ENCODE measurements around the gene DHRSX. TPM values are rescaled to one million over a fixed set of nuclear protein-coding genes. Genes with fewer than 3 reads are reported as not detected.

The DHRSX gene
- total RNA-seq, 1 donor from 2014 or later, result 31.8 TPM

DNA sequence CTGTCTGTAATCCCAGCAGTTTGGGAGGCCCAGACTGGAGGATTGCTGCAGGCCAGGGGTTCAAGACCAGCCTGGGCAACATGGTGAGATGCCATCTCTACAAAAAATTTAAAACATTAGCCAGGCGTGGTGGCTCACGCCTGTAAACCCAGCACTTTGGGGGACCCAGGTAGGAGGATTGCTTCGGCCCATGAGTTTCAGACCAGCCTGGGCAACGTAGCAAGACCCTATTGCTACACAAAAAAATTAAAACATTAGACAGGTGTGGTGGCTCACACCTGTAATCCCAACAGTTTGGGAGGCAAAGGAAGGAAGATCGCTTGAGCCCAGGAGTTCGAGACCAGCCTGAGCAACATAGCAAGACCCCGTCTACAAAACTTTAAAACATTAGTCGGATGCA lies 1.3 kb downstream of the DHRSX start:
- H3K27me3 Mint-ChIP-seq (ENCODE audit: insufficient read depth, low read depth), result peaks cover 12% of the 10 kb centered on the region
- H2AFZ ChIP-seq (replicated peaks), result no peak overlapping the region
- peaks cover 38% of the 10 kb centered on the region for H3F3A ChIP-seq (ENCODE audit: low read depth)
- peaks cover 28% of the 10 kb centered on the region for H3K4me1 ChIP-seq
- TF ChIP-seq EZH2 (IDR thresholded peaks at IDR 0.05), result no peak
- no peak for TF ChIP-seq EZH2phosphoT487 (IDR thresholded peaks at IDR 0.05)
- TF ChIP-seq, protein P1, sequence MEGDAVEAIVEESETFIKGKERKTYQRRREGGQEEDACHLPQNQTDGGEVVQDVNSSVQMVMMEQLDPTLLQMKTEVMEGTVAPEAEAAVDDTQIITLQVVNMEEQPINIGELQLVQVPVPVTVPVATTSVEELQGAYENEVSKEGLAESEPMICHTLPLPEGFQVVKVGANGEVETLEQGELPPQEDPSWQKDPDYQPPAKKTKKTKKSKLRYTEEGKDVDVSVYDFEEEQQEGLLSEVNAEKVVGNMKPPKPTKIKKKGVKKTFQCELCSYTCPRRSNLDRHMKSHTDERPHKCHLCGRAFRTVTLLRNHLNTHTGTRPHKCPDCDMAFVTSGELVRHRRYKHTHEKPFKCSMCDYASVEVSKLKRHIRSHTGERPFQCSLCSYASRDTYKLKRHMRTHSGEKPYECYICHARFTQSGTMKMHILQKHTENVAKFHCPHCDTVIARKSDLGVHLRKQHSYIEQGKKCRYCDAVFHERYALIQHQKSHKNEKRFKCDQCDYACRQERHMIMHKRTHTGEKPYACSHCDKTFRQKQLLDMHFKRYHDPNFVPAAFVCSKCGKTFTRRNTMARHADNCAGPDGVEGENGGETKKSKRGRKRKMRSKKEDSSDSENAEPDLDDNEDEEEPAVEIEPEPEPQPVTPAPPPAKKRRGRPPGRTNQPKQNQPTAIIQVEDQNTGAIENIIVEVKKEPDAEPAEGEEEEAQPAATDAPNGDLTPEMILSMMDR (IDR thresholded peaks at IDR 0.05), result no peak
- peaks cover 30% of the 10 kb centered on the region for H3K4me1 Mint-ChIP-seq
- H3K4me3 Mint-ChIP-seq, result peak overlapping the region; percentile 91
- peaks cover 13% of the 10 kb centered on the region for H3K36me3 Mint-ChIP-seq
- no peaks in the 10 kb centered on the region for H3K9me3 Mint-ChIP-seq
- H4K20me1 ChIP-seq (ENCODE audit: low read depth), result peaks cover 14% of the 10 kb centered on the region
- peaks cover 58% of the 10 kb centered on the region for H3K79me2 ChIP-seq (ENCODE audit: low read depth)
- peak overlapping the region; percentile 96 for H3K4me3 ChIP-seq
- peak overlapping the region; percentile 95 for H3K4me2 ChIP-seq
- no peak overlapping the region for H3K9ac ChIP-seq
- H3K36me3 ChIP-seq, result no peaks in the 10 kb centered on the region
- no peak for DNase-seq (ENCODE audit: low spot score)
- no peaks in the 10 kb centered on the region for H3K27me3 ChIP-seq
- H3K27ac ChIP-seq, result peak overlapping the region; percentile 94
- H3K9me3 ChIP-seq (ENCODE audit: low read depth), result no peaks in the 10 kb centered on the region
- H3K27ac Mint-ChIP-seq, result peak overlapping the region; percentile 87

DNA sequence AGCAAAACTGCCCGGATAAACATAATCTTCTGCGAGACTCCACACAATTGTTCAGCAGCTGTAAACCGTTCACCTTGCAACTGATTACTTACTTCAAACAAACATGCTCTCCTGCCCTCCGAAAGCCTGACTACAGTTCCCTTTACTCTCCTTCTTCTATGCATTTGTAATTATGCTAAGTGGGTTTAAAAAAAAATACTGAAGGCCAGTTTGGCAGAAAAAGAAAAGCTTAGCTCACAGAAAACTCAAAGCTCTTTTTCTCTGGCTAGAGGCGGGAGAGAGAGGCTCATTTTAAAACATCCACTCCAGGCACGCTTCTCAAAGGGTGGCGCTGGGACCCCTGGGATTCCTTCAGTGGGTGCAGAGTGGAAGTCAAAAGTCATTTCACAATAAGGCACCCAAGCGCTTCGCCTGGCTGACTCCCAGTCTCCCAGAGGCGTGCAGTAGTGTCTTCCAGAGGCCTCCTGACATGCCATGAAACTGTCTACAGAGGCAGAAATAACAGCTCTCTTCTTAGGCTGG lies 1.9 kb downstream of the DHRSX start:
- no peak for TF ChIP-seq EZH2 (IDR thresholded peaks at IDR 0.05)
- peaks cover 13% of the 10 kb centered on the region for H3K36me3 Mint-ChIP-seq
- Histone ChIP-seq H3K36me3 (no peaks in the 10 kb centered on the region), H3K9ac (no peak overlapping the region), H3K4me3 (peak overlapping the region; percentile 96), H3K4me2 (peak overlapping the region; percentile 95), H3K4me1 (peaks cover 28% of the 10 kb centered on the region), H3K9me3 (ENCODE audit: low read depth) (no peaks in the 10 kb centered on the region), H4K20me1 (ENCODE audit: low read depth) (peaks cover 14% of the 10 kb centered on the region), H3K27me3 (no peaks in the 10 kb centered on the region), H3K27ac (peak overlapping the region; percentile 94), H2AFZ (replicated peaks) (no peak overlapping the region), H3K79me2 (ENCODE audit: low read depth) (peaks cover 64% of the 10 kb centered on the region), H3F3A (ENCODE audit: low read depth) (peaks cover 38% of the 10 kb centered on the region)
- peaks cover 10% of the 10 kb centered on the region for H3K27me3 Mint-ChIP-seq (ENCODE audit: insufficient read depth, low read depth)
- peak overlapping the region; percentile 91 for H3K4me3 Mint-ChIP-seq
- peak overlapping the region; percentile 87 for H3K27ac Mint-ChIP-seq
- H3K4me1 Mint-ChIP-seq, result peaks cover 30% of the 10 kb centered on the region
- peak; percentile 71 for DNase-seq (ENCODE audit: low spot score)
- no peaks in the 10 kb centered on the region for H3K9me3 Mint-ChIP-seq

DNA sequence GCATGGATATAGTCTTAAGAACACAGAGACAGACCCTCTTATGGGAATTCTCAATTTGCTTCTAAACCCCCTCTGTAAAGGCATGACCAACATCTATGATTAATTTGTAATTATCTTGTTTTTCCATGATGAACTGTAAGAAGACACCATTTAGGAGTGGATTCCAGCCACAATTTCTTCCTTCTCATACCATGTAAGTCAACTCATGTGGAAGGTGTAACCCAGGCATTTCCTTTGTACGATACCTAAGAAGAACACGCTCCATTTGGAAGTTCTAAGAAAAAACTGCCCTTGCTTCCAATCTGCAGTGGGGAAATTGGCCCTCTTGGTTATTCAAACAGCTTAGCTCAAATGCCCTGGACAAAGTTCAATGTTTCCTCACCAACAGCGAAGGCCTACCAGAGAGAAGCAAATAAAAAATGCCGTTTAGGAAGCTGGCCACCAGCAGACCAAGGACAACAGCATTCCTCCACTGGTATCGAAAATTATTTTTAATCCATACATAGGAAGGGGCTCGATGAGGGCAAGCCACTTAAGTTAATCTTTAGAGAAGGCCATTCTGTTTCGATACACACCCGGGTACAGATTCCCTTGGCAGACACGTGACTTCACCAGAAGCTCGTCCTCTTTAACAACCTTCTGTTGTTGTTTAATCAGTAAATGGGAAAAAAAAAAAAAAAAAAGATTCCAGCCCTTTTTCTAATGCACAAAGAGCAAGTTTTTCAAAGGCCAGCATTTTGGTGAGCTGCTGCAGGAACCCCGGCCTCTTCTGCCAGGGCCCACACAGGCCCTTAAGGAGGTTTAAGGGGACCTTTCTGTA lies 2.6 kb downstream of the DHRSX start:
- no peak for TF ChIP-seq EZH2phosphoT487 (IDR thresholded peaks at IDR 0.05)
- no peak for TF ChIP-seq EZH2 (IDR thresholded peaks at IDR 0.05)
- TF ChIP-seq, protein P1 (IDR thresholded peaks at IDR 0.05), result no peak
- H3K4me3 ChIP-seq, result peak overlapping the region; percentile 96
- H3K9ac ChIP-seq, result no peak overlapping the region
- no peaks in the 10 kb centered on the region for H3K9me3 Mint-ChIP-seq
- H3K36me3 ChIP-seq, result no peaks in the 10 kb centered on the region
- H3K27ac Mint-ChIP-seq, result peak overlapping the region; percentile 65
- H3K36me3 Mint-ChIP-seq, result peaks cover 13% of the 10 kb centered on the region
- no peak for DNase-seq (ENCODE audit: low spot score)
- H3K4me1 Mint-ChIP-seq, result peaks cover 30% of the 10 kb centered on the region
- peaks cover 38% of the 10 kb centered on the region for H3F3A ChIP-seq (ENCODE audit: low read depth)
- peaks cover 28% of the 10 kb centered on the region for H3K4me1 ChIP-seq
- H3K27me3 Mint-ChIP-seq (ENCODE audit: insufficient read depth, low read depth), result peaks cover 6% of the 10 kb centered on the region
- peak overlapping the region; percentile 91 for H3K4me3 Mint-ChIP-seq
- H4K20me1 ChIP-seq (ENCODE audit: low read depth), result peaks cover 15% of the 10 kb centered on the region
- H3K27ac ChIP-seq, result peak overlapping the region; percentile 94
- peak overlapping the region; percentile 95 for H3K4me2 ChIP-seq
- H2AFZ ChIP-seq (replicated peaks), result no peak overlapping the region
- no peaks in the 10 kb centered on the region for H3K27me3 ChIP-seq
- H3K79me2 ChIP-seq (ENCODE audit: low read depth), result peaks cover 71% of the 10 kb centered on the region
- H3K9me3 ChIP-seq (ENCODE audit: low read depth), result no peaks in the 10 kb centered on the region

GRCh38 chrX:2495595-2495994 lies 5.2 kb downstream of the DHRSX start:
- peaks cover 36% of the 10 kb centered on the region for H3K4me1 Mint-ChIP-seq
- H4K20me1 ChIP-seq (ENCODE audit: low read depth), result peaks cover 23% of the 10 kb centered on the region
- H3K4me2 ChIP-seq, result no peak overlapping the region
- H3F3A ChIP-seq (ENCODE audit: low read depth), result peaks cover 29% of the 10 kb centered on the region
- TF ChIP-seq EZH2phosphoT487 (IDR thresholded peaks at IDR 0.05) (no peak), EZH2 (IDR thresholded peaks at IDR 0.05) (no peak)
- TF ChIP-seq, protein P1 (IDR thresholded peaks at IDR 0.05), result no peak
- peak overlapping the region; percentile 27 for H3K27ac ChIP-seq
- H3K4me3 Mint-ChIP-seq, result no peak overlapping the region
- H3K27ac Mint-ChIP-seq, result peak overlapping the region; percentile 25
- no peak overlapping the region for H3K4me3 ChIP-seq
- no peaks in the 10 kb centered on the region for H3K9me3 Mint-ChIP-seq
- H3K9me3 ChIP-seq (ENCODE audit: low read depth), result no peaks in the 10 kb centered on the region
- no peaks in the 10 kb centered on the region for H3K36me3 ChIP-seq
- H3K9ac ChIP-seq, result no peak overlapping the region
- no peak overlapping the region for H2AFZ ChIP-seq (replicated peaks)
- peaks cover 28% of the 10 kb centered on the region for H3K4me1 ChIP-seq
- peaks cover 2% of the 10 kb centered on the region for H3K27me3 Mint-ChIP-seq (ENCODE audit: insufficient read depth, low read depth)
- peaks cover 24% of the 10 kb centered on the region for H3K36me3 Mint-ChIP-seq
- peaks cover 95% of the 10 kb centered on the region for H3K79me2 ChIP-seq (ENCODE audit: low read depth)
- DNase-seq (ENCODE audit: low spot score), result no peak
- H3K27me3 ChIP-seq, result no peaks in the 10 kb centered on the region

All from neural progenitor cell (in vitro differentiated cells).